Gastroesophageal sphincter (tissue), 3 donors: ENCODE results near the gene MAML3.

Experiments used
- POLR2A ChIP-seq, 2 donors: fragments of 450-650 bp; IDR thresholded peaks; one replicate each; pipeline ENCODE4 v1.6.1; 2017; ENCODE audit warnings: antibody characterized with exemption in 2 of 2, mild to moderate bottlenecking in 2 of 2, moderate library complexity in 1 of 2
- POLR2AphosphoS5 ChIP-seq: sonication (generic); formaldehyde crosslinking; IDR thresholded peaks from one replicate; pipeline ENCODE4 v1.6.1; 2017; ENCODE audit warnings: antibody characterized with exemption
- TF ChIP-seq, protein P1 (sequence below), 4 experiments: fragments of 200-600 bp in 2 of 4; fragments of 450-650 bp in 2 of 4; sonication (generic) in 1 of 4; IDR thresholded peaks; one replicate each; pipeline ENCODE4 v1.5.1; 2017 to 2019; ENCODE audit warnings: antibody characterized with exemption in 4 of 4, mild to moderate bottlenecking in 2 of 4, moderate library complexity in 2 of 4

DNA sequence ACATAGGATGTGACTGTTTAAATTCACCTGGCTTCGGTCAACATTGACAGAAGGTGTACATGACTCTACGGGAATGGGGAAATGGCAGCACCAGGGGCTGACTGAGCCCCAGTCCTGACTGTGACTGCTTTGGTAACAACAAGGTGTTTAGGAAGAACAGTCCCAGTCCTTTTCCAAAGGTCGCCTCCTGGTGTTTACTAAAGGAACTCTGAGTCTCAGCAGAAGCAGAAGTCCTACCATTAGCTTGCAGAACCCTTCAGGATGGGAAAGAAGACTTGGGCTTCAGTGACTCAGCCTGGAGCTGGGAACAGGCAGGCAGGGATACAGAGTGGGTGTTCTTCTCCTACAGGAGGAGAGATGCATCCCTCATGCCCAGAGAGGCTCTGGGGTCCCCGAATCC is 385.1 kb downstream of the MAML3 start:
- TF ChIP-seq POLR2A (IDR thresholded peaks at IDR 0.05) (no peak), POLR2AphosphoS5 (no peak)
- TF ChIP-seq, protein P1, sequence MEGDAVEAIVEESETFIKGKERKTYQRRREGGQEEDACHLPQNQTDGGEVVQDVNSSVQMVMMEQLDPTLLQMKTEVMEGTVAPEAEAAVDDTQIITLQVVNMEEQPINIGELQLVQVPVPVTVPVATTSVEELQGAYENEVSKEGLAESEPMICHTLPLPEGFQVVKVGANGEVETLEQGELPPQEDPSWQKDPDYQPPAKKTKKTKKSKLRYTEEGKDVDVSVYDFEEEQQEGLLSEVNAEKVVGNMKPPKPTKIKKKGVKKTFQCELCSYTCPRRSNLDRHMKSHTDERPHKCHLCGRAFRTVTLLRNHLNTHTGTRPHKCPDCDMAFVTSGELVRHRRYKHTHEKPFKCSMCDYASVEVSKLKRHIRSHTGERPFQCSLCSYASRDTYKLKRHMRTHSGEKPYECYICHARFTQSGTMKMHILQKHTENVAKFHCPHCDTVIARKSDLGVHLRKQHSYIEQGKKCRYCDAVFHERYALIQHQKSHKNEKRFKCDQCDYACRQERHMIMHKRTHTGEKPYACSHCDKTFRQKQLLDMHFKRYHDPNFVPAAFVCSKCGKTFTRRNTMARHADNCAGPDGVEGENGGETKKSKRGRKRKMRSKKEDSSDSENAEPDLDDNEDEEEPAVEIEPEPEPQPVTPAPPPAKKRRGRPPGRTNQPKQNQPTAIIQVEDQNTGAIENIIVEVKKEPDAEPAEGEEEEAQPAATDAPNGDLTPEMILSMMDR (IDR thresholded peaks at IDR 0.05), result peak in 1 of 4 experiments; percentile 17
